ENCODE results near the gene ARSJ. TPM values are rescaled to one million over a fixed set of nuclear protein-coding genes. Genes with fewer than 3 reads are reported as not detected.
A peak's percentile ranks its signal among the peaks of the same experiment; 100 is the strongest.

The ARSJ gene
- total RNA-seq, 4 donors from 2014 or later = 7.0 to 37.9 (median 9.8) TPM

- no peak for DNase-seq
- H3K36me3 ChIP-seq = no peaks in the 10 kb centered on the region
- no peaks in the 10 kb centered on the region for H3K9me3 ChIP-seq
- intact Hi-C loops (cut with DNase I; ENCODE audit: low total_unique reads) = no loop called here
- TF ChIP-seq, protein P1, sequence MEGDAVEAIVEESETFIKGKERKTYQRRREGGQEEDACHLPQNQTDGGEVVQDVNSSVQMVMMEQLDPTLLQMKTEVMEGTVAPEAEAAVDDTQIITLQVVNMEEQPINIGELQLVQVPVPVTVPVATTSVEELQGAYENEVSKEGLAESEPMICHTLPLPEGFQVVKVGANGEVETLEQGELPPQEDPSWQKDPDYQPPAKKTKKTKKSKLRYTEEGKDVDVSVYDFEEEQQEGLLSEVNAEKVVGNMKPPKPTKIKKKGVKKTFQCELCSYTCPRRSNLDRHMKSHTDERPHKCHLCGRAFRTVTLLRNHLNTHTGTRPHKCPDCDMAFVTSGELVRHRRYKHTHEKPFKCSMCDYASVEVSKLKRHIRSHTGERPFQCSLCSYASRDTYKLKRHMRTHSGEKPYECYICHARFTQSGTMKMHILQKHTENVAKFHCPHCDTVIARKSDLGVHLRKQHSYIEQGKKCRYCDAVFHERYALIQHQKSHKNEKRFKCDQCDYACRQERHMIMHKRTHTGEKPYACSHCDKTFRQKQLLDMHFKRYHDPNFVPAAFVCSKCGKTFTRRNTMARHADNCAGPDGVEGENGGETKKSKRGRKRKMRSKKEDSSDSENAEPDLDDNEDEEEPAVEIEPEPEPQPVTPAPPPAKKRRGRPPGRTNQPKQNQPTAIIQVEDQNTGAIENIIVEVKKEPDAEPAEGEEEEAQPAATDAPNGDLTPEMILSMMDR (IDR thresholded peaks at IDR 0.05) = no peak
- H3K4me1 ChIP-seq = peaks cover 0 to 3% of the 10 kb centered on the region in 2 donors
- H3K27me3 ChIP-seq = no peaks in the 10 kb centered on the region
- H3K27ac ChIP-seq = no peak overlapping the region
- no peak overlapping the region for H3K4me3 ChIP-seq
These were observed 21.5 kb downstream of the ARSJ start for GRCh38 chr4:113957956-113958355.

- no peak for TF ChIP-seq POLR2A (IDR thresholded peaks at IDR 0.05)
- TF ChIP-seq, protein P1 (IDR thresholded peaks at IDR 0.05) = no peak
- DNase-seq = no peak
- Histone ChIP-seq H3K27ac (no peak overlapping the region), H3K36me3 (no peaks in the 10 kb centered on the region), H3K9me3 (no peaks in the 10 kb centered on the region), H3K4me1 (peaks cover 0 to 3% of the 10 kb centered on the region in 2 donors), H3K4me3 (no peak overlapping the region), H3K27me3 (no peaks in the 10 kb centered on the region)
- intact Hi-C loops (cut with DNase I; ENCODE audit: low total_unique reads) = no loop called here
These were observed 23.5 kb downstream of the ARSJ start for GRCh38 chr4:113955948-113956347.

DNA sequence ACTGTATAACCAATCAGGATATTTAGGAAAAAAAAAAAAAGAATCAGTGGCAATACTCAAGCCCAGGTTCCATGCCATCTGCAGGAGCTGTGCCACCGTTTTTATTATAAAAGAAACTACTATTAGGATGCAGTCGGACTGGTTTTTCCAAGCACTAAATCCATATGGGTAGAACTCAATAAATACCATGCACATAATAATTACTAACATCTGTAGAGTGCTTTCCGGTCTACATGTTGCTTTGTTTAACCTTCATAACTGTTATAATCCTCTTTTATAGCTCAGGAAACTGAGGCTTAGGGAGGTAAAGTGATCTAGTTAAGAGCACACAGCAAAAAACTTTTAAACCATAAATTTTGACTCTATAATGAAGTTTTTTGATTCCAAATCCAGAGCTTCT is 24.0 kb downstream of the ARSJ start:
- Histone ChIP-seq H3K27me3 (no peaks in the 10 kb centered on the region), H3K27ac (no peak overlapping the region), H3K4me1 (peaks cover 0 to 3% of the 10 kb centered on the region in 2 donors), H3K9me3 (no peaks in the 10 kb centered on the region), H3K4me3 (no peak overlapping the region), H3K36me3 (no peaks in the 10 kb centered on the region)
- intact Hi-C loops (cut with DNase I; ENCODE audit: low total_unique reads) = no loop called here
- no peak for TF ChIP-seq POLR2A (IDR thresholded peaks at IDR 0.05)
- TF ChIP-seq, protein P1 (IDR thresholded peaks at IDR 0.05) = no peak
- no peak for DNase-seq

DNA sequence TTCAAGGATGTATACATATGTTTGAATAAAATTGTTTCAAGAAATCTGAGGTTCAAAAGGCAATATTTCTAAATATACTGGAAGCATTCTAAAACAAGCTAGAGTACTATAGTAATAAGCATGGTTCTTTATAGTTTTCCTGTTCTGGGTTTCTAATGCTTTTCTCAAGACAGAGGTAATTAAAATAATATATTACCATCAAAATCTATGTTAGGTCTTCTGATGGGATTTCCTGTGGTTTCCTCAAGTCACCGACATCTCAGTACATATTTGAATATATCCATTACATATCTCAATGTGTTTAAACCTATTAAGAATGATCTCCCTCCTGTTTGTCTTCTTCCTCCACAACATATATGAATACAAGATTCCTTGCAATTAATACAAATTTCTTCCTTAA is 25.6 kb downstream of the ARSJ start:
- Histone ChIP-seq H3K4me3 (no peak overlapping the region), H3K27me3 (no peaks in the 10 kb centered on the region), H3K9me3 (no peaks in the 10 kb centered on the region), H3K27ac (no peak overlapping the region), H3K4me1 (peaks cover 0 to 3% of the 10 kb centered on the region in 2 donors), H3K36me3 (no peaks in the 10 kb centered on the region)
- intact Hi-C loops (cut with DNase I; ENCODE audit: low total_unique reads) = no loop called here
- no peak for TF ChIP-seq POLR2A (IDR thresholded peaks at IDR 0.05)
- TF ChIP-seq, protein P1 (IDR thresholded peaks at IDR 0.05) = no peak
- no peak for DNase-seq

- Histone ChIP-seq H3K4me3 (no peak overlapping the region), H3K27me3 (no peaks in the 10 kb centered on the region), H3K4me1 (no peaks in the 10 kb centered on the region), H3K9me3 (no peaks in the 10 kb centered on the region), H3K36me3 (no peaks in the 10 kb centered on the region), H3K27ac (no peak overlapping the region)
- no peak for TF ChIP-seq POLR2A (IDR thresholded peaks at IDR 0.05)
- TF ChIP-seq, protein P1 (IDR thresholded peaks at IDR 0.05) = peak; percentile 57 to 66 (median 64)
- intact Hi-C loops (cut with DNase I; ENCODE audit: low total_unique reads) = no loop called here
- DNase-seq = no peak
These were observed 26.9 kb downstream of the ARSJ start for GRCh38 chr4:113952452-113953029.

Data from uterus (tissue), 4 donors.